Skeletal muscle satellite cell (primary cell): Measurements from ENCODE around the gene CAV1. TPM values are rescaled to one million over a fixed set of nuclear protein-coding genes. Genes with fewer than 3 reads are reported as not detected.
"Not testable (repeated sequence)": the region's sequence is repeated elsewhere in the genome, so short reads cannot be mapped to it uniquely, and the experiment has no call there.

Experiments used
- H3K27me3 ChIP-seq: 2 replicates; pipeline ENCODE4 v1.7.0; 2013; ENCODE audit warnings: low read length; ENCODE audit not compliant: control insufficient read depth, insufficient read depth
- H3K36me3 ChIP-seq: 2 replicates; pipeline ENCODE4 v1.7.0; 2013; ENCODE audit warnings: mild to moderate bottlenecking, control low read depth, low read length; ENCODE audit not compliant: insufficient read depth
- H3K4me1 ChIP-seq: 2 replicates; pipeline ENCODE4 v1.7.0; 2013; ENCODE audit warnings: low read length; ENCODE audit not compliant: control insufficient read depth, insufficient read depth
- H3K4me2 ChIP-seq: 2 replicates; pipeline ENCODE4 v1.7.0; 2013; ENCODE audit warnings: mild to moderate bottlenecking, low read length
- H3K4me3 ChIP-seq: 2 replicates; pipeline ENCODE4 v1.7.0; 2013; ENCODE audit warnings: low read length
- H3K9ac ChIP-seq: 2 replicates; pipeline ENCODE4 v1.7.0; 2013; ENCODE audit warnings: mild to moderate bottlenecking, low read depth, low read length, moderate library complexity
- H3K9me3 ChIP-seq: replicated peaks from 2 replicates; pipeline ENCODE4 v1.7.0; 2013; ENCODE audit warnings: mild to moderate bottlenecking, control low read depth, low read length
- total RNA-seq: library from RNA; depleted of rRNA; stranded (reverse); fragments of >200 nt; gene quantifications from 2 replicates; pipeline ENCODE4 v1.2.3, GENCODE V29; 2012; rRNA removed

Gene CAV1, protein sequence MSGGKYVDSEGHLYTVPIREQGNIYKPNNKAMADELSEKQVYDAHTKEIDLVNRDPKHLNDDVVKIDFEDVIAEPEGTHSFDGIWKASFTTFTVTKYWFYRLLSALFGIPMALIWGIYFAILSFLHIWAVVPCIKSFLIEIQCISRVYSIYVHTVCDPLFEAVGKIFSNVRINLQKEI
- 1,125 and 1,633 TPM in 2 replicates for total RNA-seq

DNA sequence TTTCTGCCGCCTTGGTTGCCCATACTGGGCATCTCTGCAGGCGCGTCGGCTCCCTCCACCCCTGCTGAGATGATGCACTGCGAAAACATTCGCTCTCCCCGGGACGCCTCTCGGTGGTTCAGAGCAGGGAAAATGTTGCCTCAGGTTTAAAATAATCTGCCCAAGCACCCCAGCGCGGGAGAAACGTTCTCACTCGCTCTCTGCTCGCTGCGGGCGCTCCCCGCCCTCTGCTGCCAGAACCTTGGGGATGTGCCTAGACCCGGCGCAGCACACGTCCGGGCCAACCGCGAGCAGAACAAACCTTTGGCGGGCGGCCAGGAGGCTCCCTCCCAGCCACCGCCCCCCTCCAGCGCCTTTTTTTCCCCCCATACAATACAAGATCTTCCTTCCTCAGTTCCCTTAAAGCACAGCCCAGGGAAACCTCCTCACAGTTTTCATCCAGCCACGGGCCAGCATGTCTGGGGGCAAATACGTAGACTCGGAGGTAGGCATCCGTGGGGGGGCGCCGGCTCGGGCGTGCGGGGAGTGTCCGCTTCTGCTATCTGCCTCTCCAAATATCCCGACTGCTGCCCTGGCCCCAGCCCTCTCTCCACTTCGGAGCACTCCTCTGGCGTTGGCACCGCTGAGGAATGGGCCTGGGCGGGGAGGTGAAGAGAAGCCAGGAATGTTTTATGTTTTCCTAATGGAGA, at the start of gene CAV1:
Gene CAV1, plus strand, starts transcription at position 428 of the 689 bp plus-strand sequence. Its CDS starts 27 bp downstream, at position 455.
- Histone ChIP-seq H3K36me3 (peaks cover 34% of the 10 kb centered on the region), H3K4me1 (peaks cover 43% of the 10 kb centered on the region), H3K4me3 (peak within 1 kb of the TSS; percentile 97), H3K9ac (peak within 1 kb of the TSS; percentile 100), H3K27me3 (no peaks in the 10 kb centered on the region), H3K9me3 (no peaks in the 10 kb centered on the region), H3K4me2 (peak within 1 kb of the TSS; percentile 85)

DNA sequence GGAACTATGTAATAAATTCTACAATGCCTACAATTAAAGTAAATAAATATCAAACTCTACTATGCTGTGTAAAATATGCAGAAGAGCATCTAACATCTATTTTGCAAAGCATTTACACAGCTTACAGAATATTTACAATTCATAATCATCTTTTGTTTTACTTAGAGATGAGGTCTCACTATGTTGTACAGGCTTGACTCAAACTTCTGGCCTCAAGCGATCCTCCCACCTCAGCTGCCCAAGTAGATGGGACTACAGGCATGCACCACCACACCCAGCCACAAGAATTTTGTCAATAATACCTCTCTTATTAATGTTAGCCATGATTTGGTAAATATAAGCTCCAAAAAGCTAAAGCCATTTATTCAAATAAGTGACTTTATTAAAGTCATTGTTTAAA, 47.2 kb upstream of the CAV1 start:
- no peak overlapping the region for H3K4me3 ChIP-seq

DNA sequence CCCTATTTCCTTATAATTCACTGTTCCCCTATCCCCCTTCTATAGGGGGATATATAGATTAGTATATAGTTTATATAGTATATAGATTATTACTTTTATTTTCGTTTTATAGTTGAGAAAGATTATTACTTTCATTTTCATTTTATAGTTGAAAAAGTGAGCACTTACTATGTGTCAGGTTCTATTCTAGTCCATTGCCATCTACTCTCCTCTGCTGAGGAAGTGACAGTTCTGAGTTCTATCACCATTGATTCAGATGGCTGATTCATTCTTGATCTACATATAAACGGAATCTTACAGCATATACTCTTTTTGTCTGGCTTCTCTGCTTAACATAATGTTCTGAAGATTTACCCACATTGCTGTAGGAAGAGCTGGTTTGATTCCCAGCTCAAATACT, 46.0 kb upstream of the CAV1 start:
- no peak overlapping the region for H3K4me3 ChIP-seq
- H3K9ac ChIP-seq = no peak overlapping the region
- peaks cover 18% of the 10 kb centered on the region for H3K4me1 ChIP-seq
- H3K9me3 ChIP-seq = no peaks in the 10 kb centered on the region
- no peak overlapping the region for H3K4me2 ChIP-seq
- no peaks in the 10 kb centered on the region for H3K27me3 ChIP-seq
- H3K36me3 ChIP-seq = no peaks in the 10 kb centered on the region

More for the DNA sequence above, 47.2 kb upstream of the CAV1 start:
- Histone ChIP-seq H3K9me3 (no peaks in the 10 kb centered on the region), H3K27me3 (no peaks in the 10 kb centered on the region), H3K9ac (no peak overlapping the region), H3K36me3 (no peaks in the 10 kb centered on the region), H3K4me2 (no peak overlapping the region), H3K4me1 (peaks cover 13% of the 10 kb centered on the region)

DNA sequence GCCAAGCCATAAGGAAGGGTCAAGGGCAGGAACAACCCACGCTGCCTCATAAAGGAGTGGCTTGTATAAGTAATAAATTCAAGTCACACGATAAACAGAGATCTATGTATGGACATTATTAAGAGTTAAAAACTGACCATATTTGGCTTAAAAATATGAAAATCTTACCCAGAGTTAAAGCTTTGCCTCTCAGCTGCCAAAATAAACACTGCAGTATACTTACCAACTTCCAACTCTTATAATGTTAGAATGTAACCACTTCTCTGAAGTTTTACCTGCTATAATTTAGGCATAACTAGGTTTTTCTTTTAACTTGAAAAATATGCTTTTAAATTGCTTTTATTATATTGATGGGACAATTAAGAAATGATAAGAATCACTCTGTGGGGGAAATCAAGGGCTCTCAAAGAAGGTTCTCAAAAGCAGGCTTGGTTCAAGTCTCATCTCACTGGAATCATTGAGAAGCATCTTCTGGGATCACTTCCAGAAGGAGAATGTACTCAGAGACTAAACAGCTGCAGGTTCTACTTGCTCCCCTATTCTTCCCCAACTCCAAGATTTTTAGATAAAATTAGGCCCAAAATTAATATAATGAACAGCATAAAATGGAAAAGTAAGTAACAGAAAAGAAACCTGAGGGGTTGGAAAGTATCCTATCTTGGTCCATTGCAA, 41.4 kb upstream of the CAV1 start:
- Histone ChIP-seq H3K36me3 (no peaks in the 10 kb centered on the region), H3K4me1 (peaks cover 6% of the 10 kb centered on the region), H3K27me3 (no peaks in the 10 kb centered on the region), H3K4me3 (no peak overlapping the region), H3K4me2 (no peak overlapping the region), H3K9ac (no peak overlapping the region), H3K9me3 (no peaks in the 10 kb centered on the region)

DNA sequence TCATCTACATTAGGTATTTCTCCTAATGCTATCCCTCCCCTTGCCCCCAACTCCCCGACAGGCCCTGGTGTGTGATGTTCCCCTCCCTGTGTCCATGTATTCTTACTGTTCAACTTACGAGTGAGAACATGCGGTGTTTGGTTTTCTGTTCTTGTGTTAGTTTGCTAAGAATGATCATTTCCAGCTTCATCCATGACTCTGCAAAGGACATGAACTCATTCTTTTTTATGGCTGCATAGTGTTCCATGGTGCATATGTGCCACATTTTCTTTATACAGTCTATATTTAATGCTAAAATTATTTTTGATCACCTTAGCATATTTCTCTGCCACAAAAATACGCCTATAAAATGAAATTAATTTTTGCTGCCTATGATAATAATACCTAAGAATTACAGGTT, 40.4 kb upstream of the CAV1 start:
- H3K27me3 ChIP-seq, H3K4me2 ChIP-seq, H3K9me3 ChIP-seq, H3K4me3 ChIP-seq, H3K36me3 ChIP-seq, H3K9ac ChIP-seq, H3K4me1 ChIP-seq: not testable (repeated sequence)

DNA sequence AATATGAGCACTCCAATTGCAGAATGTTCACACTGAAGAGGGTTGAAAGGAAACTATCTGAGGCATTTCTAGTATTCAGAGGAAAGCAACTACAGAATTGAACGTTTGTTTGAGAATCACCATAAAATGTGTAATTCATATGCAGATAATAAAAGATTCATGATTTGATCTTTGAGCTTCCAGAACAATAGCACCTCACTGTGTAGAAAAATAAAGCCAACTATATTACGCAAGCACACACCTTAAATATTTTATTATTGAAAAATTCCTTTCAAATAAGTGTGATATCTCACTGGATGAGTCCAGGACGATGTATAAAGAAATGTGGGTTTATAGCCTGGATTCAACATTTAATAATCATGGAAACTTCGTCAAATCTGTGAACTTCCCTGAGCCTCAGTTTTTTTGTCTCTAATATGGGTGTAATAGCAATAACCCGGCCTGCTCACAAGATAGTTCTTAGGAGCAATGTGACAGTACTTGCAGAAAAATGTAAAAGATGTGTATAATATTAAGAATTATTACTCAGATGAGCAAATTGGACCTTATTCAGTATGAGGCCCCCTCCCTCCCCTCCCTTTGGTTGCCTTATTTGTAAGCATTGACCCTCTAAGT, 36.8 kb upstream of the CAV1 start:
- H3K36me3 ChIP-seq = no peaks in the 10 kb centered on the region
- no peak overlapping the region for H3K9ac ChIP-seq
- no peaks in the 10 kb centered on the region for H3K27me3 ChIP-seq
- no peaks in the 10 kb centered on the region for H3K9me3 ChIP-seq
- H3K4me3 ChIP-seq = no peak overlapping the region
- H3K4me1 ChIP-seq = peaks cover 10% of the 10 kb centered on the region
- H3K4me2 ChIP-seq = no peak overlapping the region

DNA sequence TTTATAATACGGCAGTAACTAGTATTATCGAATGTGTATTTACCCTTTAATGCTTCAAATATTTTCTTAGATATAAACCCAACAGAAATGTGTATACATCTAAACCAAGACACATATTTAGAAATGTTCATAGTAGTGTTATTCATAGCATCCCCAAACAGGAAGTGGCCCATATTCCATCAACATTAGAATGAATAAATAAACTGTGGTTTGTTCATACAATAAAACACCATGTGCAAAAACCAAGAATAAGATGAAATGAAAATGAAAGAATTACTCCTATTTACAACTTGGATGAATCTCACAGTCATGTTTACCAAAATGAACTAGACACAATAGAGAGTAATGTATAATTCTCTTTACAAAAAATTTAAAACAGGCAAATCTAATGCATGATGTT, 34.5 kb upstream of the CAV1 start:
- no peaks in the 10 kb centered on the region for H3K36me3 ChIP-seq
- H3K4me3 ChIP-seq = no peak overlapping the region
- no peaks in the 10 kb centered on the region for H3K27me3 ChIP-seq
- no peak overlapping the region for H3K9ac ChIP-seq
- H3K4me2 ChIP-seq = no peak overlapping the region
- peaks cover 5% of the 10 kb centered on the region for H3K4me1 ChIP-seq
- no peaks in the 10 kb centered on the region for H3K9me3 ChIP-seq

DNA sequence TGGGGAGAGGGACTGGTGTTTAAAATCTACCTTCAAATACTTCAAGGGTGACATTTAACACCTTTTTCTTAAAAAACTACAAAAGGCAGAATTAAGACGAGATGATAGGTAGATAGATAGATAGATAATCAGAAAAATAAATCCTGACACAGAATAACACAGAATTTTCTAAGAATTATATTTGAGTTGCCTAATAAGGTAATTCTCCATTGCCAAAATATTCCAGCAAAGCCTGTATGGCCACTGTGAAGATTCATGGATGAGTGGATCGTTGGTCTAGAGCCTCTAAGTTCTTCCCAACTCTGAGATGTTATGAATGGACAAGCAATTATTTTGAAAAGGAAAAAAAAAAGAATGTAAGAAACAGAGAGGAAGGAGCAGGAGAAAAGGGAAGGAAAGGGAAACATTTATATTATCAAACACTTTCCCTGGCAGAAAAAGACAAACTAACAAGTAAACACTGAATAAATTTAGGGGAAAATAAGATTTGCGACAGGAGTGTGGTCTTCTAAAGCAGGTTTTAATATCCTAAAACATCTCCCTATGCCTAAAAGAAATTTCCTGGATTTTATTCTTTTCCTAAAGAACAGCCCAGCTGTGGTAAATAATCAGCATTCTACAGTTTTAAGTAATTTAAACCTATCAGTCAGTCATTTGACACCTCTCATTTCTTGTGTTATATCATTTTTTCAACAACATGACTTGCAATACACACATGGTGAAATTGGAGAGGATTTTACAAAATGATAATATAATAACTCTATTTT, 32.8 kb upstream of the CAV1 start:
- no peak overlapping the region for H3K4me3 ChIP-seq
- H3K4me2 ChIP-seq = no peak overlapping the region
- no peaks in the 10 kb centered on the region for H3K9me3 ChIP-seq
- H3K4me1 ChIP-seq = peaks cover 10% of the 10 kb centered on the region
- no peaks in the 10 kb centered on the region for H3K36me3 ChIP-seq
- no peak overlapping the region for H3K9ac ChIP-seq
- no peaks in the 10 kb centered on the region for H3K27me3 ChIP-seq

DNA sequence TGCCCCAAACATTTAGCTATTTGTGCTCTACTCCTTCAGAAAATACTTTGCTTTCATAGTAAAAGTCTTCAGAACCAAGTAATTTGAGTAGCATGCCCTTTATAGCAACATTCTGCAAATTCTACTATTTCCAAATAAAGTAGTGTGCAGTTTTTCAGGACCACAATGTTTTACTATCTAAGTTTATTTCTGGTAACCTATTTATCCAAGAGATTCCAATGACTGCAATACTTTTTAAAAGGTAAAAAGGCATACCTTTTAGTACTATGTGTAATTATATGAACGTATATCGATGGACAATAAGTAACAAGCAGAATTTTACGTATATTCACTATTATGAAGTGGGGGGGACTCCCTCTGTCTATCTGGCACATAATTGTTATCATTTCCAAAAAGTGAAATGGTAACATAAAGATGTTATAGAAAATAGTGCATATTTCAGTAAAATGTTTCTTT, 32.2 kb upstream of the CAV1 start:
- Histone ChIP-seq H3K4me3 (no peak overlapping the region), H3K4me1 (peaks cover 10% of the 10 kb centered on the region), H3K4me2 (no peak overlapping the region), H3K27me3 (no peaks in the 10 kb centered on the region), H3K9me3 (no peaks in the 10 kb centered on the region), H3K9ac (no peak overlapping the region), H3K36me3 (no peaks in the 10 kb centered on the region)

DNA sequence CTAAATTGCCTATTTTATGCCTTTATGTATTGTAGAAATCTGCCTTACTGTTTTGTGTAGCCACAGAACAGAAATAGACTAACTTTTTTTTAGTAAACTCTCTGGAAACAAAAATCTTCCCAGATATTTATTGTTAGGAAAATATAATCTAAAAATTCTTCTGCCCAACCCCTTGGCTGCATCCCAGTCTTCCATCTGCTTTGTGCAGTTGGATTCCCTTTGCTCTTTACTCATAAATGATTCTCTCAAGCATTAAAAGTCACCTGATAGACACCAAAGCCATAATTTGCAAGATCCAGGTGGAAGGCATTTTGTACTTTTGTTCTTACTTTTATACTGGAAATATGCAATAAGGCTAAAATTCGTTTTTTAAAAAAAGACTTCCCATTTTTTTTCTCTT, 31.4 kb upstream of the CAV1 start:
- Histone ChIP-seq H3K4me1 (peaks cover 10% of the 10 kb centered on the region), H3K4me3 (no peak overlapping the region), H3K36me3 (no peaks in the 10 kb centered on the region), H3K27me3 (no peaks in the 10 kb centered on the region), H3K4me2 (no peak overlapping the region), H3K9ac (no peak overlapping the region), H3K9me3 (no peaks in the 10 kb centered on the region)

DNA sequence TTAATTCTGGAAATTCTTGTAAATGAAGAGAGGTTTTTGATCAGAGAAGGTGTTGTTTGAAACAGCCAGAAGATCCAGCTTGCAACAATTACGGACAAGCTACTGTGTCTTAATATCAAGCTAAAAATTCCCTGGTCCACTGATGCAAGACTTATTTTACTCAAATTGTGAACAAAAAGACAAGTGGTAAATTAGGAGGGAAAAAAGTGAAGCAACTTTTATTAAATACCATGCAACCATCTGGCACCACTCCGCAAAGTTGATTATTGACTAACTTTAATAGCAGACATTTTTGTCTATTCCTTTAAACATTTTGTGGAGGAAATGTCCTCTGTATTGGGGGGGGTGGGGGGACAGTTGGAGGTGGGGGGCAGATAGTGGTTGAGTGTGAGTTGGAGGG, 30.4 kb upstream of the CAV1 start:
- Histone ChIP-seq H3K27me3 (no peaks in the 10 kb centered on the region), H3K9me3 (no peaks in the 10 kb centered on the region), H3K9ac (no peak overlapping the region), H3K36me3 (no peaks in the 10 kb centered on the region), H3K4me1 (peaks cover 15% of the 10 kb centered on the region), H3K4me2 (no peak overlapping the region), H3K4me3 (no peak overlapping the region)
